HepG2 (cell line): ENCODE measurements around the gene DDX39B. TPM values are rescaled to one million over a fixed set of nuclear protein-coding genes. Genes with fewer than 3 reads are reported as not detected.
A peak's percentile ranks its signal among the peaks of the same experiment; 100 is the strongest.

Source experiments
- CBX5 ChIP-seq: sonication (generic); formaldehyde crosslinking; IDR thresholded peaks from 2 replicates; pipeline ENCODE4 v1.4.0; 2020; ENCODE audit warnings: missing genetic modification reagents, borderline replicate concordance
- ELF1 ChIP-seq: sonication (generic); formaldehyde crosslinking; IDR thresholded peaks from 2 replicates; pipeline ENCODE4 v1.4.0; 2020; ENCODE audit warnings: missing genetic modification reagents
- FOXJ3 ChIP-seq: sonication (generic); formaldehyde crosslinking; IDR thresholded peaks from 2 replicates; pipeline ENCODE4 v1.4.0; 2020; ENCODE audit warnings: missing genetic modification reagents, mild to moderate bottlenecking, borderline replicate concordance
- MED13 ChIP-seq: sonication (generic); formaldehyde crosslinking; IDR thresholded peaks from 2 replicates; pipeline ENCODE4 v1.5.0; 2020; ENCODE audit warnings: missing genetic modification reagents
- MED8 ChIP-seq: sonication (generic); formaldehyde crosslinking; IDR thresholded peaks from 2 replicates; pipeline ENCODE4 v1.8.1; 2023; ENCODE audit warnings: mild to moderate bottlenecking, missing genetic modification reagents; ENCODE audit not compliant: insufficient replicate concordance
- NCOA1 ChIP-seq: sonication (generic); formaldehyde crosslinking; IDR thresholded peaks from 2 replicates; pipeline ENCODE4 v1.9.0; 2021; ENCODE audit warnings: missing genetic modification reagents
- PRPF4 ChIP-seq: fragments of 200-400 bp; formaldehyde crosslinking; IDR thresholded peaks from 2 replicates; pipeline ENCODE4 v1.6.1; 2016; ENCODE audit warnings: low read length, low read depth; ENCODE audit not compliant: poor library complexity, severe bottlenecking
- RAD21 ChIP-seq: fragments of 450-650 bp; formaldehyde crosslinking; IDR thresholded peaks from 2 replicates; pipeline ENCODE4 v1.5.0; 2020; ENCODE audit warnings: mild to moderate bottlenecking
- RFXANK ChIP-seq: IDR thresholded peaks from 2 replicates; pipeline ENCODE4 v1.6.1; 2016
- RFXAP ChIP-seq: sonication (generic); formaldehyde crosslinking; IDR thresholded peaks from 2 replicates; pipeline ENCODE4 v1.4.0; 2020; ENCODE audit warnings: missing genetic modification reagents, borderline replicate concordance
- RXRA ChIP-seq: sonication (generic); formaldehyde crosslinking; IDR thresholded peaks from 2 replicates; pipeline ENCODE4 v1.5.1; 2020; ENCODE audit warnings: missing genetic modification reagents
- ZNF343 ChIP-seq: sonication (generic); formaldehyde crosslinking; IDR thresholded peaks from 2 replicates; pipeline ENCODE4 v1.4.0; 2020; ENCODE audit warnings: mild to moderate bottlenecking, missing genetic modification reagents
- ZNF350 ChIP-seq: sonication (generic); formaldehyde crosslinking; IDR thresholded peaks from 2 replicates; pipeline ENCODE4 v1.4.0; 2020; ENCODE audit warnings: mild to moderate bottlenecking, low read depth, missing genetic modification reagents, borderline replicate concordance
- ZNF589 ChIP-seq: sonication (generic); formaldehyde crosslinking; conservative IDR thresholded peaks from 2 replicates; pipeline ENCODE4 v1.8.0; 2022; ENCODE audit warnings: mild to moderate bottlenecking, moderate library complexity, missing genetic modification reagents
- polyA plus RNA-seq, 8 experiments: library from polyadenylated mRNA; depleted of rRNA in 3 of 8; stranded (reverse) in 7 of 8; unstranded in 1 of 8; fragments of >200 nt; fragmentation: Illumina TruSeq in 4 of 8; extraction: Trizol in 4 of 8; gene quantifications; 2 replicates each; pipeline versions ENCODE4 v1.2.1 to v1.2.3, GENCODE V29; 2011 to 2016; ENCODE audit warnings: low read depth in 4 of 8, missing spikeins in 1 of 8, mixed read lengths in 1 of 8; ENCODE audit not compliant: insufficient read depth in 1 of 8
- total RNA-seq, 5 experiments: library from RNA; depleted of rRNA; stranded (reverse); fragments of >200 nt; fragmentation: Illumina TruSeq; extraction: Trizol; gene quantifications; 2 replicates each; pipeline ENCODE4 v1.2.3, GENCODE V29; 2016; ENCODE audit warnings: low read depth in 1 of 5
- TF ChIP-seq, protein P1 (sequence below): sonication (generic); formaldehyde crosslinking; IDR thresholded peaks from 2 replicates; pipeline ENCODE4 v1.5.1; 2020; ENCODE audit warnings: mild to moderate bottlenecking, missing genetic modification reagents
- TF ChIP-seq, protein P2 (sequence below): sonication (generic); formaldehyde crosslinking; IDR thresholded peaks from 2 replicates; pipeline ENCODE4 v1.5.1; 2020; ENCODE audit warnings: missing genetic modification reagents, mild to moderate bottlenecking, borderline replicate concordance
- TF ChIP-seq, protein P3 (sequence below): sonication (generic); formaldehyde crosslinking; IDR thresholded peaks from 2 replicates; pipeline ENCODE4 v1.5.0; 2020; ENCODE audit warnings: missing genetic modification reagents
- TF ChIP-seq, protein P4 (sequence below): sonication (generic); formaldehyde crosslinking; IDR thresholded peaks from 2 replicates; pipeline ENCODE4 v1.4.0; 2020; ENCODE audit warnings: low read depth, missing genetic modification reagents

The DDX39B gene
- total and polyA plus RNA-seq, 2 of the 13 experiments (the other 11 are each of a cell fraction or from before 2014, with no cell fraction given), result 570 to 678 TPM

DNA sequence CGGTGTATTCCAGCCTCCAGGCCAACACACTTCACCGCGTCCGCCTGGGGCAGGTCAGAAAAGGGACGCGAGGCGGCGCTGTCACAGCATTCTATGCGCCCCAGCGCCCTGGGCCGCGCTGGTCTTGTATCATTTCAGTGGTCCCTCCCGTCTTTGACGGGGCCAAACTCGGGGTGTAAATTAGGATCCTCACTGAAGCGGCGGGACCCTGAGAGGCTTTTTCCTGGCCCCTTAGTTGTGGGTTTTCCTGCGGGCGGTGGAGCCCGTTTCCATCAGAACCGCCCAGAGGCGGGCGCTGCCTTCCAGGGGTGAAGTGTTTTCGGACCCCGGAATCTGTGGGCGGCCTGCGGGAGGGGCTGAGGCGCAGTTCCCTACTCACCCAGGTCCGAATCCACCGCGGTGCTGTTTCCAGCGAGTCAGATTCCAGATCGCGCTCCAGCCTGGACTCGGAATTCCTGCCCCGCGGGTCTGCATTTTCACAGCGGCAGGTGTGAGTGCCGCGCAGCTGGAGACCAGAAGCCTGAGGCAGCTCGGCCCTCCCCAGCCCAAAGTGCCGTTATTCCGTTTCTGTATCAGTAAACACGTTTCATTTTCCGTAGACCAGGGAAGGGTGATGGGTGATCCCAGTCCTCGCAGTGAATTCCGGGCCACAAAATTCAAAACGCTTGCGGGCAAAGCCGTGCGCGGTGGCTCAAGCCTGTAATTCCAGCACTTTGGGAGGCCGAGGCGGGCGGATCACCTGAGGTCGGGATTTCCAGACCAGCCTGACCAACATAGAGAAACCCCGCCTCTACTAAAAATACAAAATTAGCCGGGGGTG is 47.7 kb downstream of the DDX39B start (continued):
- TF ChIP-seq, protein P1, sequence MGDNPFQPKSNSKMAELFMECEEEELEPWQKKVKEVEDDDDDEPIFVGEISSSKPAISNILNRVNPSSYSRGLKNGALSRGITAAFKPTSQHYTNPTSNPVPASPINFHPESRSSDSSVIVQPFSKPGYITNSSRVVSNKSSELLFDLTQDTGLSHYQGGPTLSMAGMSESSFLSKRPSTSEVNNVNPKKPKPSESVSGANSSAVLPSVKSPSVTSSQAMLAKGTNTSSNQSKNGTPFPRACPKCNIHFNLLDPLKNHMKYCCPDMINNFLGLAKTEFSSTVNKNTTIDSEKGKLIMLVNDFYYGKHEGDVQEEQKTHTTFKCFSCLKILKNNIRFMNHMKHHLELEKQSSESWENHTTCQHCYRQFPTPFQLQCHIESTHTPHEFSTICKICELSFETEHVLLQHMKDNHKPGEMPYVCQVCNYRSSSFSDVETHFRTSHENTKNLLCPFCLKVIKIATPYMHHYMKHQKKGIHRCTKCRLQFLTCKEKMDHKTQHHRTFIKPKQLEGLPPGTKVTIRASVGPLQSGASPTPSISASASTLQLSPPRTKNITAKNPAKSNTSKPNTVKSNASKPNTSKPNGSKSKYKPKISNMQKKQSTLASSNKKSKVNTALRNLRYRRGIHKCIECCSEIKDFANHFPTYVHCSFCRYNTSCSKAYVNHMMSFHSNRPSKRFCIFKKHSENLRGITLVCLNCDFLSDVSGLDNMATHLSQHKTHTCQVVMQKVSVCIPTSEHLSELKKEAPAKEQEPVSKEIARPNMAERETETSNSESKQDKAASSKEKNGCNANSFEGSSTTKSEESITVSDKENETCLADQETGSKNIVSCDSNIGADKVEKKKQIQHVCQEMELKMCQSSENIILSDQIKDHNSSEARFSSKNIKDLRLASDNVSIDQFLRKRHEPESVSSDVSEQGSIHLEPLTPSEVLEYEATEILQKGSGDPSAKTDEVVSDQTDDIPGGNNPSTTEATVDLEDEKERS (CRISPR knock-in tag), result 0 out of 2 replicates have a peak, but pooled peaks have one; percentile 38
- TF ChIP-seq ZNF350 (CRISPR knock-in tag), result peak; percentile 47; the same call in 1 of the 2 replicates
- no peak for TF ChIP-seq ZNF343
- 0 out of 2 replicates have a peak, but pooled peaks have one; percentile 51 for TF ChIP-seq MED13 (CRISPR knock-in tag)
- no peak for TF ChIP-seq PRPF4
- no peak for TF ChIP-seq ELF1
- TF ChIP-seq ZNF589 (CRISPR knock-in tag), result no peak
- TF ChIP-seq, protein P2, sequence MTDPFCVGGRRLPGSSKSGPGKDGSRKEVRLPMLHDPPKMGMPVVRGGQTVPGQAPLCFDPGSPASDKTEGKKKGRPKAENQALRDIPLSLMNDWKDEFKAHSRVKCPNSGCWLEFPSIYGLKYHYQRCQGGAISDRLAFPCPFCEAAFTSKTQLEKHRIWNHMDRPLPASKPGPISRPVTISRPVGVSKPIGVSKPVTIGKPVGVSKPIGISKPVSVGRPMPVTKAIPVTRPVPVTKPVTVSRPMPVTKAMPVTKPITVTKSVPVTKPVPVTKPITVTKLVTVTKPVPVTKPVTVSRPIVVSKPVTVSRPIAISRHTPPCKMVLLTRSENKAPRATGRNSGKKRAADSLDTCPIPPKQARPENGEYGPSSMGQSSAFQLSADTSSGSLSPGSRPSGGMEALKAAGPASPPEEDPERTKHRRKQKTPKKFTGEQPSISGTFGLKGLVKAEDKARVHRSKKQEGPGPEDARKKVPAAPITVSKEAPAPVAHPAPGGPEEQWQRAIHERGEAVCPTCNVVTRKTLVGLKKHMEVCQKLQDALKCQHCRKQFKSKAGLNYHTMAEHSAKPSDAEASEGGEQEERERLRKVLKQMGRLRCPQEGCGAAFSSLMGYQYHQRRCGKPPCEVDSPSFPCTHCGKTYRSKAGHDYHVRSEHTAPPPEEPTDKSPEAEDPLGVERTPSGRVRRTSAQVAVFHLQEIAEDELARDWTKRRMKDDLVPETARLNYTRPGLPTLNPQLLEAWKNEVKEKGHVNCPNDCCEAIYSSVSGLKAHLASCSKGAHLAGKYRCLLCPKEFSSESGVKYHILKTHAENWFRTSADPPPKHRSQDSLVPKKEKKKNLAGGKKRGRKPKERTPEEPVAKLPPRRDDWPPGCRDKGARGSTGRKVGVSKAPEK, result no peak
- TF ChIP-seq FOXJ3 (CRISPR knock-in tag), result no peak; the same call in 1 of the 2 replicates
- TF ChIP-seq, protein P3, sequence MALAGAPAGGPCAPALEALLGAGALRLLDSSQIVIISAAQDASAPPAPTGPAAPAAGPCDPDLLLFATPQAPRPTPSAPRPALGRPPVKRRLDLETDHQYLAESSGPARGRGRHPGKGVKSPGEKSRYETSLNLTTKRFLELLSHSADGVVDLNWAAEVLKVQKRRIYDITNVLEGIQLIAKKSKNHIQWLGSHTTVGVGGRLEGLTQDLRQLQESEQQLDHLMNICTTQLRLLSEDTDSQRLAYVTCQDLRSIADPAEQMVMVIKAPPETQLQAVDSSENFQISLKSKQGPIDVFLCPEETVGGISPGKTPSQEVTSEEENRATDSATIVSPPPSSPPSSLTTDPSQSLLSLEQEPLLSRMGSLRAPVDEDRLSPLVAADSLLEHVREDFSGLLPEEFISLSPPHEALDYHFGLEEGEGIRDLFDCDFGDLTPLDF (CRISPR knock-in tag), result peak; percentile 56; the same call in 1 of the 2 replicates
- peak; percentile 18 for TF ChIP-seq MED8 (CRISPR knock-in tag)
- TF ChIP-seq RFXAP (CRISPR knock-in tag), result peak; percentile 29; the same call in 1 of the 2 replicates
- TF ChIP-seq RAD21 (CRISPR knock-in tag), result peak; percentile 91
- TF ChIP-seq RXRA (CRISPR knock-in tag), result 0 out of 2 replicates have a peak, but pooled peaks have one; percentile 17
- TF ChIP-seq CBX5 (CRISPR knock-in tag), result peak; percentile 57; the same call in 1 of the 2 replicates
- TF ChIP-seq RFXANK (CRISPR knock-in tag), result no peak
- TF ChIP-seq, protein P4, sequence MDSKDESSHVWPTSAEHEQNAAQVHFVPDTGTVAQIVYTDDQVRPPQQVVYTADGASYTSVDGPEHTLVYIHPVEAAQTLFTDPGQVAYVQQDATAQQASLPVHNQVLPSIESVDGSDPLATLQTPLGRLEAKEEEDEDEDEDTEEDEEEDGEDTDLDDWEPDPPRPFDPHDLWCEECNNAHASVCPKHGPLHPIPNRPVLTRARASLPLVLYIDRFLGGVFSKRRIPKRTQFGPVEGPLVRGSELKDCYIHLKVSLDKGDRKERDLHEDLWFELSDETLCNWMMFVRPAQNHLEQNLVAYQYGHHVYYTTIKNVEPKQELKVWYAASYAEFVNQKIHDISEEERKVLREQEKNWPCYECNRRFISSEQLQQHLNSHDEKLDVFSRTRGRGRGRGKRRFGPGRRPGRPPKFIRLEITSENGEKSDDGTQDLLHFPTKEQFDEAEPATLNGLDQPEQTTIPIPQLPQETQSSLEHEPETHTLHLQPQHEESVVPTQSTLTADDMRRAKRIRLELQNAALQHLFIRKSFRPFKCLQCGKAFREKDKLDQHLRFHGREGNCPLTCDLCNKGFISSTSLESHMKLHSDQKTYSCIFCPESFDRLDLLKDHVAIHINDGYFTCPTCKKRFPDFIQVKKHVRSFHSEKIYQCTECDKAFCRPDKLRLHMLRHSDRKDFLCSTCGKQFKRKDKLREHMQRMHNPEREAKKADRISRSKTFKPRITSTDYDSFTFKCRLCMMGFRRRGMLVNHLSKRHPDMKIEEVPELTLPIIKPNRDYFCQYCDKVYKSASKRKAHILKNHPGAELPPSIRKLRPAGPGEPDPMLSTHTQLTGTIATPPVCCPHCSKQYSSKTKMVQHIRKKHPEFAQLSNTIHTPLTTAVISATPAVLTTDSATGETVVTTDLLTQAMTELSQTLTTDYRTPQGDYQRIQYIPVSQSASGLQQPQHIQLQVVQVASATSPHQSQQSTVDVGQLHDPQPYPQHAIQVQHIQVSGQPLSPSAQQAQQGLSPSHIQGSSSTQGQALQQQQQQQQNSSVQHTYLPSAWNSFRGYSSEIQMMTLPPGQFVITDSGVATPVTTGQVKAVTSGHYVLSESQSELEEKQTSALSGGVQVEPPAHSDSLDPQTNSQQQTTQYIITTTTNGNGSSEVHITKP (CRISPR knock-in tag), result peak; percentile 44; the same call in 1 of the 2 replicates
- no peak for TF ChIP-seq NCOA1 (CRISPR knock-in tag)
